HG02588 (cell line): ENCODE data around the gene CXXC5.
"Not testable (repeated sequence)": the region's sequence is repeated elsewhere in the genome, so short reads cannot be mapped to it uniquely, and the experiment has no call there.

Source experiments
- ATAC-seq: cut with Tn5 transposase; IDR thresholded peaks from one replicate; pipeline ENCODE4 v1.9.1; 2021; ENCODE audit warnings: mild to moderate bottlenecking, moderate library complexity; ENCODE audit not compliant: unreplicated experiment

The CXXC5 gene

DNA sequence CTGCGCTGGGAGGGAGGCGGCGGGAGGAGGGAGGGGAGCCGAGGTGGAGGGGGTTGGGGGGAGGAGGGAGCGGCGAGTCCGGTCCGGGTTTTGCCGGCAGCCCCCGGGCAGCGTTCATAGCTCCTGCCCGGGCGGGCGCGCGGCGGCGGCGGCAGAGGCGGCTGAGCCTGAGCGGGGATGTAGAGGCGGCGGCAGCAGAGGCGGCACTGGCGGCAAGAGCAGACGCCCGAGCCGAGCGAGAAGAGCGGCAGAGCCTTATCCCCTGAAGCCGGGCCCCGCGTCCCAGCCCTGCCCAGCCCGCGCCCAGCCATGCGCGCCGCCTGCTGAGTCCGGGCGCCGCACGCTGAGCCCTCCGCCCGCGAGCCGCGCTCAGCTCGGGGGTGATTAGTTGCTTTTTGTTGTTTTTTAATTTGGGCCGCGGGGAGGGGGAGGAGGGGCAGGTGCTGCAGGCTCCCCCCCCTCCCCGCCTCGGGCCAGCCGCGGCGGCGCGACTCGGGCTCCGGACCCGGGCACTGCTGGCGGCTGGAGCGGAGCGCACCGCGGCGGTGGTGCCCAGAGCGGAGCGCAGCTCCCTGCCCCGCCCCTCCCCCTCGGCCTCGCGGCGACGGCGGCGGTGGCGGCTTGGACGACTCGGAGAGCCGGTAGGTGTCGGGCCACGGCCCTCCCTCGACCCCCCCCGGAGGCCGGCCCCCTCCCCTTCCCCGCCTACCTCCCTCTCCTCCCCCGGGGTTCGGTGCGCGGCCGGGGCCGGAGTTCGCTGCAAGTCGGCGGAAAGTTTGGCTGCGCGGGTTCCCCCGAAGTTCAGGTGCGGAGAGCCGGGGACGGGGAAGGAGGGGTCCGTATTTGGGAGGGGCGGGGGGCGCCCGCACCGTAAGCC, at the start of gene CXXC5:
Gene CXXC5 (plus strand): TSS at position 145 of the 877 bp plus-strand sequence. CDS start 32,175 bp downstream, outside the sequence.
- ATAC-seq: no peak

GRCh38 chr5:139598601-139598965, 49.6 kb upstream of the CXXC5 start:
- ATAC-seq: not testable (repeated sequence)

DNA sequence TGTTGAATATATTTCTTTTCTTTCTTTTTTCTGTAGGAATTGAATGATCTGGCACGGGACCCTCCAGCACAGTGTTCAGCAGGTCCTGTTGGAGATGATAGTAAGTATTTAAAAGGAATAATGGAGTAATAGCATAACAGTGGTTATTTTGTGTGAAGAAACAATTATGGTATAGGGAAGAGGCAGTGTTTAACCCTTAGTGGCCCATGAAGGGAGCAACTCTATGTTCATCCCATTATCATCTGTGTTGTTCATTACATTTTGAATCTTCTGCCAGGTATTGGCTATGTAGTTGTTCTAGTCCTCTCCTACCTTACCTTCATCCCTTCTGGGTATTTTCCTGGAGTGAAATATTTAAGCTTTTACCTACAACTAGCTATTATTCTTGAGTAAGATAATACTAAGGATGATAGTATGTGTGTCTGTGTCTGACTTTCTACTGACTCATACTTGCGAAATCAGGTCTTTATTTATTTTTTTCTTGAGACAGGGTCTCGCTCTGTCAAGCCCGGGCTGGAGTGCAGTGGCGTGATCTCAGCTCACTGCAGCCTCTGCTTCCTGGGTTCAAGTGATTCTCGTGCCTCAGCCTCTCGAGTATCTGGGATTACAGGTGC, 47.7 kb upstream of the CXXC5 start:
- ATAC-seq: no peak

- no peak for ATAC-seq
These were observed 46.7 kb upstream of the CXXC5 start for GRCh38 chr5:139601429-139601828.

DNA sequence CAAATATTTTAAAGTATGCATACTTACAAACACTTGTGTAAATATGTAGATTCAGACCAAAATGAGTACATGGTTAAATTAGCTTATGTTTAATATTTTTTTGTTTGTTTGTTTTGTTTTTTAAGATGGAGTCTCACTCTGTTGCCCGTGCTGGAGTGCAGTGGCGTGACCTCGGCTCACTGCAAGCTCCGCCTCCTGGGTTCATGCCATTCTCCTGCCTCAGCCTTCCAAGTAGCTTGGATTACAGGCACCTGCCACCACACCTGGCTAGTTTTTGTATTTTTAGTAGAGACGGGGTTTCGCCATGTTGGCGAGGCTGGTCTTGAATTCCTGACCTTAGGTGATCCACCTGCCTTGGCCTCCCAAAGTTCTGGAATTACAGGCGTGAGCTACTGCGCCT, 46.2 kb upstream of the CXXC5 start:
- ATAC-seq: not testable (repeated sequence)

DNA sequence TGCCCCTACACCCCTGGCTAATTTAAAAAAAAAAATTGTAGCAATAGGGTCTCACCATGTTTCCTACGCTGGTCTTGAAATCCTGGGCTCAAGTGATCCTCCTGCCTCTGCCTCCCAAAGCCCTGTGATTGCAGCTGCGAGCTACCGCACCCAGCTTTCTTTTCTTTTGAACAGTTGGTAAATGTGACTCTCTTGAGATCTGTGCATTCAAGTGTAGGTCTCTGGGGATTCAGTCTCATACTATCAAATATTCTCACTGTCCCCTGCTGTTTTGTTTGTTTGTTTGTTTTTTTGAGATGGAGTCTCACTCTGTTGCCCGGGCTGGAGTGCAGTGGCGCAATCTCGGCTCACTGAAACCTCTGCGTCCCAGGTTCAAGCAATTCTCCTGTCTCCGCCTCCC, 42.3 kb upstream of the CXXC5 start:
- no peak for ATAC-seq

DNA sequence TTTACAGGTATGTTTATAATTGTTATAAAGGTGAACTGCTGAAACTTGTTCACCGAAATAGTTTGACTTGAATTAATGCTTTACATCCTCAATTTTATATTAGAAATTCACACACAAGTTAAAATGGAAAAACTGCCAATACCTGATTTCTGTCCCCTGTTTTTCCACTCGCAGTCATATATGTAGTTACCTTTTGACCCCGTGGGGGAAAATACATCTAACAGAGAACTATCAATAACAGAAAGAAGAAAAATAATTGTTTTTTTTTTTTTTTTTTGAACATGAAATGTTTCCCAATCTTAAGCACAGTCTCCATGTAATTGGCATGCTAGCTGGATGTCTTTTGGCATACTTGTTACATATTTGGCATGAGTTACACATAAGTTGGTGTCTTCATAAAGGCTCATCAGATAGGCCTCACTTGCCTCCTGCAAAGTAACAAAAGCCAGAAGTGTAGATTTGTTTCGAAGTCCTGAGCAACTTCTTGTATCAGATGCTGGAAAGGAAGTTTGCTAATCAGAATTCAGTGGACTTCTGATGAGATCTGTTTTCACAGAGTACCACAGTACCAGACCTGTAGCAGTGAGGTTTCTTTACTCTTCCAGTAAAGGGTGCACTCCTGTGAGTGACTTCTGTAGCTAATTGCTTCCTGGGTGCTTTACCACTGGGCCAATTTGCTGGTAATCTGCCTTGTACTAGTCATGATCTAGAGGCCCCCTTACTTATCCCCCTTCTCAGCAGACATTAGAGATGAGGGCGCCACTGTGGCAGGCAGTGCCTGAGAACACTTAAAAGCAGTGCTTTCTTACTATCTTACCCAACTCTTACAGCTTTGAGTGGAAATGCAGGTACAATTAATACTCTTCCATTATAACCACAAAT, 36.2 kb upstream of the CXXC5 start:
- ATAC-seq: no peak

DNA sequence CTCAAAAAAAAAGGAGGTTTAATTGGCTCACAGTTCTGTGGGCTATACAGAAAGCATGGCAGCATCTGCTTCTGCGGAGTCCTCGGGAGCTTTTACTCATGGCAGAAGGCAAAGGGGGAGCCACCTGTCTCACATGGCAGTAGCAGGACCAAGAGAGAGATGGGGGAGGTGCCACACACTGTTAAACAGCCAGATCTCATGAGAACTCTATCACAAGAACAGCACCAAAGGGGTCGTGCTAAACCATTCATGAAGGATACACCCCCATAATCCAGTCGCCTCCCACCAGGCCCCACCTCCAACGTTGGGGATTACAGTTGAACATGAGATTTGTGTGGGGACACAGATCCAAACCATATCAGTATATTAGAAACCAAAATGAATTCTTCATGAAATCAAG, 28.3 kb upstream of the CXXC5 start:
- no peak for ATAC-seq

- not testable (repeated sequence) for ATAC-seq
These were observed 22.8 kb upstream of the CXXC5 start for GRCh38 chr5:139625398-139625797.

- no peak for ATAC-seq
These were observed 17.3 kb upstream of the CXXC5 start for GRCh38 chr5:139630855-139631254.

- ATAC-seq: no peak
These were observed 16.5 kb upstream of the CXXC5 start for GRCh38 chr5:139631520-139632165.

- ATAC-seq: no peak
These were observed 14.7 kb upstream of the CXXC5 start for GRCh38 chr5:139633295-139634027.

GRCh38 chr5:139634028-139634325, 14.2 kb upstream of the CXXC5 start:
- ATAC-seq: no peak

- ATAC-seq: no peak
These were observed 13.6 kb upstream of the CXXC5 start for GRCh38 chr5:139634541-139634940.

- no peak for ATAC-seq
These were observed 13.0 kb upstream of the CXXC5 start for GRCh38 chr5:139635191-139635590.

- no peak for ATAC-seq
These were observed 12.4 kb upstream of the CXXC5 start for GRCh38 chr5:139635606-139636206.

GRCh38 chr5:139636207-139636792, 11.8 kb upstream of the CXXC5 start:
- ATAC-seq: peak; percentile 64

DNA sequence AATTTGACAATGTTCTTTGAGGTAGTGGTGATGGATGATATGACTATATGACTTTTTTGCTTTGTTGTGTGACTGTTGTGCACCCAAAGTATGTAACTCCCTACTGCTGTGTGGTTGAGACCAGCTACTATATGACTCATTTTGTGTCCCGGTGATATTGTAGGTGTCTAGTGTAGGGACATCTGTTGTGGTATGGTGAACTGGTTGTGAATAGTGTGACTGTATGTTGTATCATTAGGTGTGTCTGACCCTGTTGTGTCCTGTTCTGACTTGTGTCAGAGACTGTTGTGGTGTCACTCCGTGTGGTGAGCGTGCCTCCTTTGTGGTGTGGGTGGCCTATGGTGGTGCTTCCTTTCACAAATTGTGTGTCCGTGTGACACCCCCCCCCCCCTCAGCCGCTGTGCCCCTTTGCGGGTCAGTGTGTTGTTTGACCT, 11.2 kb upstream of the CXXC5 start:
- no peak for ATAC-seq

DNA sequence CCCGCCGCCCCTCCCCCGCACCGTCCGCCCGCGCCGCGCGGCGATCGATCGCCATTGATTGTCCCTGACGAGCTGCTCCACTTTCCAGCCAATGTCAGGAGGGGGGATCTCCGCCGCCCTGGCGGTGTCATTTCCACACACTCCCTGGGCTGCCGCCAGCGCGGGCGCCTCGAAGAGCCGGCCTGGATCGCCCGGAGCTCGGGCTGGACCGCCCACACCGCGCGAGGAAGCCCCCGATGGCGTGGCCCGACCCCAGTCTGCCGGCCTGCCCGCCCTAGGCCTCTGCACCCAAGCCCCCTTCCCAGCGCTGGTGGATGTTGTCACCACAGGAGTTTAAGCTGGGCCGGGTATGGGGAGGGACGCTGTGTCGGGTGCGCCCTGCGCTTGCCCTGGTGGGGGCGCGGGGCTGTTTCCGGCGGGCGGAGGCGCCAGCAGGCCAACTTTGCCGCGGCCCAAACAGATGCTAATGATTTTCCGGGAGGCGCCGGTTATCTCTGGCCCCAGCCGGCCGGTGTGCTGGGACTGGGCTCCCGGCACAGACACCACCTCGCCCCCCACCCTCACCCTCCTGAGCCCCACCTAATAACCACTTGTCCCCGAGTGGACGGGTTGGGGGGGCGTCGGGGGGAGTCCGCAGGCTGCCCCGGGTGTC, 10.6 kb upstream of the CXXC5 start:
- no peak for ATAC-seq
